A549 (cell line): Measurements from ENCODE around the gene PLEKHA6.

Experiments
- BHLHE40 ChIP-seq: IDR thresholded peaks from 2 replicates; pipeline ENCODE4 v1.6.1; 2012; ENCODE audit warnings: low read depth, low read length, inconsistent platforms
- CBX2 ChIP-seq: fragments of 200-600 bp; sonication (generic); IDR thresholded peaks from 2 replicates; pipeline ENCODE4 v1.6.1; 2016; ENCODE audit warnings: low read depth, mild to moderate bottlenecking, borderline replicate concordance
- CTCF ChIP-seq: fragments of >200 bp; sonication (Bioruptor Twin); formaldehyde crosslinking; IDR thresholded peaks from 3 replicates; pipeline ENCODE4 v1.5.1; 2016
- EP300 ChIP-seq, 2 experiments: fragments of >200 bp; sonication (Bioruptor Twin); formaldehyde crosslinking; IDR thresholded peaks; 2 replicates in 1 of 2; 3 replicates in 1 of 2; pipeline ENCODE4 v1.6.1; 2016 to 2017
- POLR2AphosphoS2 ChIP-seq: conservative IDR thresholded peaks from 2 replicates; pipeline ENCODE4 v1.6.1; 2012; ENCODE audit warnings: low read length, improper control_type of control experiment, inconsistent platforms
- TF ChIP-seq, protein P1 (sequence below): IDR thresholded peaks from 2 replicates; pipeline ENCODE4 v1.6.1; 2012

DNA sequence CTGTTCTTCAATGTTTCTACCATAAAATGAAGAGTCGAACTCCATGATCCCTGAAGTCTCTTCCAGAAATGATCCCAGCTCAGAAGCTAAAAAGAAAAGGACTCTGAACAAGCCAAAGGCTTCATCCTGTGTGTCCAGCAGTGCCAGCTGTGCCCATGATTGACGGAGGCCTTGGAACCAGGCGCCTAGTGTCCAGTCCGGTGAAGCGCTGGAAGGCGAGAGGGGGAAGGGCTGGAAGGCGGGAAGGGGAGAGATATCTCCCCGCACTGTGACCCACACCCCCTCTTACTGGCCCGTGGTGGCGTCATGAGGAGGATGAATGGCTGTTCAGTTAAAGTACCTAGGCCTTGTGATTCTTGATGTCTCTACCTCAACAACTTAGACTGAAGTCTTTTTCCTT, 10.4 kb upstream of the PLEKHA6 start:
- TF ChIP-seq CTCF (no peak), POLR2AphosphoS2 (no peak), BHLHE40 (no peak), CBX2 (no peak), EP300 (IDR thresholded peaks at IDR 0.05) (no peak)
- TF ChIP-seq, protein P1, sequence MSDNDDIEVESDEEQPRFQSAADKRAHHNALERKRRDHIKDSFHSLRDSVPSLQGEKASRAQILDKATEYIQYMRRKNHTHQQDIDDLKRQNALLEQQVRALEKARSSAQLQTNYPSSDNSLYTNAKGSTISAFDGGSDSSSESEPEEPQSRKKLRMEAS, result no peak
